ENCODE measurements around the gene KAT7.
A peak's percentile ranks its signal among the peaks of the same experiment; 100 is the strongest.

KAT7 gene

GRCh38 chr17:49842846-49843245 lies 54.4 kb downstream of the KAT7 start:
- no peaks in the 10 kb centered on the region for H3K79me2 ChIP-seq (ENCODE audit: control insufficient read depth, insufficient read depth, low read length, unreplicated experiment)
- H3K4me1 ChIP-seq (ENCODE audit: control insufficient read depth, insufficient read depth, low read length, unreplicated experiment) = peaks cover 5% of the 10 kb centered on the region
- no peak overlapping the region for H3K27ac ChIP-seq (ENCODE audit: low read depth, low read length)
- no peak overlapping the region for H3K4me3 ChIP-seq (ENCODE audit: low read depth, low read length)
- H3K36me3 ChIP-seq (ENCODE audit: insufficient read depth, low read length) = no peaks in the 10 kb centered on the region
- H3K27me3 ChIP-seq (ENCODE audit: insufficient read depth, low read length) = no peaks in the 10 kb centered on the region
- H2AFZ ChIP-seq (ENCODE audit: low read length, unreplicated experiment) = no peak overlapping the region

DNA sequence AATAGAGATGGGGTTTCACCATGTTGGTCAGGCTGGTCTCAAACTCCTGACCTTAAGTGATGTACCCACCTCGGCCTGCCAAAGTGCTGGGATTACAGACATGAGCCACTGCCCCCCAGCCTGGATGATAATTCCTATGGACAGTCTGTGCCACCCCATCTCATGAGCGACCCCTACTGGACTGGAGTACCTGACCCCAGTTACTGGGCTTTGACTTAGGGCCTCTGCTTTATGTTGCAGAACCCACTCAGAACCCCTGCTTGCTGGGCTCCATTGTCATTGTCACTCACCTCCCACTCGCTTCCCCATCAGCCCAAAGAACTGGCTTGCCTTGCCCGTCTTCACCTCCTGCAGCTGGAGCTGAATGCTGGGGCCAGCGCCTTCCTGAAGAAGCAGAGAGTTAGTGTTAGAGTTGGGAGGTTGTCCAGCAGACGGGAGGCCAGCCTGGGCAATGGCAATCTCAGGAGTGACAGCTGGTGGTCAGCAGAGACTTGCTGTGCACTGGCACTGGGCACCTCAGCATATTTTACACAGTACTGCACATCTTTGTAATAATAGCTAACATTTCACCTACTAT lies 55.4 kb downstream of the KAT7 start:
- Histone ChIP-seq H3K79me2 (ENCODE audit: control insufficient read depth, insufficient read depth, low read length, unreplicated experiment) (no peaks in the 10 kb centered on the region), H2AFZ (ENCODE audit: low read length, unreplicated experiment) (no peak overlapping the region), H3K4me3 (ENCODE audit: low read depth, low read length) (no peak overlapping the region), H3K27me3 (ENCODE audit: insufficient read depth, low read length) (no peaks in the 10 kb centered on the region), H3K4me1 (ENCODE audit: control insufficient read depth, insufficient read depth, low read length, unreplicated experiment) (peaks cover 5% of the 10 kb centered on the region), H3K36me3 (ENCODE audit: insufficient read depth, low read length) (no peaks in the 10 kb centered on the region), H3K27ac (ENCODE audit: low read depth, low read length) (no peak overlapping the region)

GRCh38 chr17:49845321-49845720 lies 56.8 kb downstream of the KAT7 start:
- H3K36me3 ChIP-seq (ENCODE audit: insufficient read depth, low read length) = no peaks in the 10 kb centered on the region
- no peak overlapping the region for H3K27ac ChIP-seq (ENCODE audit: low read depth, low read length)
- H3K27me3 ChIP-seq (ENCODE audit: insufficient read depth, low read length) = no peaks in the 10 kb centered on the region
- H3K4me1 ChIP-seq (ENCODE audit: control insufficient read depth, insufficient read depth, low read length, unreplicated experiment) = peaks cover 5% of the 10 kb centered on the region
- H3K79me2 ChIP-seq (ENCODE audit: control insufficient read depth, insufficient read depth, low read length, unreplicated experiment) = no peaks in the 10 kb centered on the region
- H2AFZ ChIP-seq (ENCODE audit: low read length, unreplicated experiment) = no peak overlapping the region
- H3K4me3 ChIP-seq (ENCODE audit: low read depth, low read length) = no peak overlapping the region

GRCh38 chr17:49846938-49847712 lies 58.6 kb downstream of the KAT7 start:
- no peak overlapping the region for H3K4me3 ChIP-seq (ENCODE audit: low read depth, low read length)
- H3K27me3 ChIP-seq (ENCODE audit: insufficient read depth, low read length) = no peaks in the 10 kb centered on the region
- H3K4me1 ChIP-seq (ENCODE audit: control insufficient read depth, insufficient read depth, low read length, unreplicated experiment) = peaks cover 5% of the 10 kb centered on the region
- H3K27ac ChIP-seq (ENCODE audit: low read depth, low read length) = no peak overlapping the region
- H3K36me3 ChIP-seq (ENCODE audit: insufficient read depth, low read length) = no peaks in the 10 kb centered on the region
- no peaks in the 10 kb centered on the region for H3K79me2 ChIP-seq (ENCODE audit: control insufficient read depth, insufficient read depth, low read length, unreplicated experiment)
- no peak overlapping the region for H2AFZ ChIP-seq (ENCODE audit: low read length, unreplicated experiment)

- no peak within 1 kb of the TSS for H3K4me3 ChIP-seq (ENCODE audit: low read depth, low read length)
- no peaks in the 10 kb centered on the region for H3K79me2 ChIP-seq (ENCODE audit: control insufficient read depth, insufficient read depth, low read length, unreplicated experiment)
- no peaks in the 10 kb centered on the region for H3K27me3 ChIP-seq (ENCODE audit: insufficient read depth, low read length)
- no peak within 1 kb of the TSS for H2AFZ ChIP-seq (ENCODE audit: low read length, unreplicated experiment)
- no peak within 1 kb of the TSS for H3K27ac ChIP-seq (ENCODE audit: low read depth, low read length)
- peaks cover 5% of the 10 kb centered on the region for H3K4me1 ChIP-seq (ENCODE audit: control insufficient read depth, insufficient read depth, low read length, unreplicated experiment)
- no peaks in the 10 kb centered on the region for H3K36me3 ChIP-seq (ENCODE audit: insufficient read depth, low read length)
These were observed 59.6 kb downstream of the KAT7 start, which contains the start of gene TAC4 for GRCh38 chr17:49848019-49848473. TAC4 (minus strand) TSS chr17:49848069; CDS start chr17:49848017, 52 bp downstream.

DNA sequence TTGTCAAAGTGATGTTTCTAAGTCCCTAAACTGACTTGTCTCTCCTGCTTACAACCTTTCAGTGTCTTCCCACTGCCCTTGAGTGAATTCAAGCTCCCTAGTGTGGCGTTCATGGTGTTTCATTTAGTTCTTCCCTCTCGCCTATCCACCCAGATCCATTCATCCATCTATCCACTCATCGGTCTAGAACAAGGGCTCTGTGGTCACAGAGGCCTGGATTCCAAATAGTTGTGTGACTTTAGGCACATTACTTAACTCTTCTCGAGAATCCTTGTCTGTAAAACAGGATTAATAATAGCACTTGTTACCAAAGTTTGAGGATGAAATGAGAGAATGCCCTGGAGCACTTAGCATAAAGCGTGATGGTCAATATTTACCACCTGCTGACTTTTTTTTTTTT lies 60.3 kb downstream of the KAT7 start:
- Histone ChIP-seq H3K4me1 (ENCODE audit: control insufficient read depth, insufficient read depth, low read length, unreplicated experiment) (peaks cover 5% of the 10 kb centered on the region), H3K4me3 (ENCODE audit: low read depth, low read length) (no peak overlapping the region), H3K79me2 (ENCODE audit: control insufficient read depth, insufficient read depth, low read length, unreplicated experiment) (no peaks in the 10 kb centered on the region), H2AFZ (ENCODE audit: low read length, unreplicated experiment) (no peak overlapping the region), H3K27me3 (ENCODE audit: insufficient read depth, low read length) (no peaks in the 10 kb centered on the region), H3K27ac (ENCODE audit: low read depth, low read length) (no peak overlapping the region), H3K36me3 (ENCODE audit: insufficient read depth, low read length) (no peaks in the 10 kb centered on the region)

DNA sequence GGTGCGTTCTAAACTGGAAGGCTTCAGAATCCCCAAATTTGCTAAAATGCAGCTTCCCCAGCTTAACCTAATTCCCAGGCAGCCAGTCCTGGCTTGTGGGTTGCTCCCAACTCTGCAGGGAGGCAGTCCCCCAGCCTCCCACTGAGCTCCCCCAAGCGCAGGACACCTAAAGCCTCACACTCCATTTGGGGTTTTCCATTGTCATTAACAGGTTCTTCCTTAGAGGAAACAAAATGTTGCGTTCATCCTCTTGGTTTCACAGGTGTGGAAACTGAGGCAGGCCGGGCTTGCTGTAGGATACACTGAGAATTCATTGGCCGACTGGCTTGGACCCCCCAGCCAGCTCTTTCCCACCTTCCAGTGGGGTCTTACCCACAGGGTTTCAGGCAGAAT lies 61.7 kb downstream of the KAT7 start:
- Histone ChIP-seq H3K36me3 (ENCODE audit: insufficient read depth, low read length) (no peaks in the 10 kb centered on the region), H3K79me2 (ENCODE audit: control insufficient read depth, insufficient read depth, low read length, unreplicated experiment) (no peaks in the 10 kb centered on the region), H3K4me1 (ENCODE audit: control insufficient read depth, insufficient read depth, low read length, unreplicated experiment) (peaks cover 1% of the 10 kb centered on the region), H3K27ac (ENCODE audit: low read depth, low read length) (no peak overlapping the region), H2AFZ (ENCODE audit: low read length, unreplicated experiment) (no peak overlapping the region), H3K4me3 (ENCODE audit: low read depth, low read length) (no peak overlapping the region), H3K27me3 (ENCODE audit: insufficient read depth, low read length) (no peaks in the 10 kb centered on the region)

DNA sequence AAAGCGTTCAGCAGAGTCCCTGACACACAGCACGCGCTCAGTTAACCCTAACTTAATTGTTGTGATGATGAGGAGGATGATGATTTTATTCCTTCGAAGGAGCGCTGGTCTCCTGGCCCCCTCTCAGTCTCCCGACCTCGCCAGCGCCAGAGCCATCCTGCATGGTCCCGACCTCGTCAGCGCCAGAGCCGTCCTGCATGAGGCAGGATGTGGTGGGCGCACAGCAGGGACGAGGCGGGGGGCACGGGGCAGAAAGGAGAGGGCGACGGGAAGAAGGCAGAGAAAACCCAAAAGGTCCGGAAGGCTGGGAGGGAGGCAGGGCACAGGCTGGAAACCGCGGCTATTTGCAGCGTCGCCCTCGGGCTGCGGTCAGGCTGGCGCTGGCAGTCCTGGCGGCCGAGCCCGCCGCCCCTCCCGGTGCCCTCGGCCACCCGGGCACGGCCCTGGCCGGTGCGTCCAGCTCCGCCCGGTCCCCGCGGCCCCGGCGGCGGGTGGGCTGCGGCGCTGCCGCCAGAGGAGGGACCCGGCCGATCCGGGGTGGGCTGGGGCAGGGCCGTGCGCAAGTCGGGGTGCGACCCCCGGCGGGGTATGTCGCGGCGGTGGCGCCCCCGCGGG lies 62.4 kb downstream of the KAT7 start:
- H3K79me2 ChIP-seq (ENCODE audit: control insufficient read depth, insufficient read depth, low read length, unreplicated experiment) = no peaks in the 10 kb centered on the region
- no peaks in the 10 kb centered on the region for H3K36me3 ChIP-seq (ENCODE audit: insufficient read depth, low read length)
- H3K4me3 ChIP-seq (ENCODE audit: low read depth, low read length) = peak overlapping the region; percentile 74
- H3K4me1 ChIP-seq (ENCODE audit: control insufficient read depth, insufficient read depth, low read length, unreplicated experiment) = no peaks in the 10 kb centered on the region
- no peak overlapping the region for H3K27ac ChIP-seq (ENCODE audit: low read depth, low read length)
- H2AFZ ChIP-seq (ENCODE audit: low read length, unreplicated experiment) = peak overlapping the region; percentile 86
- H3K27me3 ChIP-seq (ENCODE audit: insufficient read depth, low read length) = no peaks in the 10 kb centered on the region

- Histone ChIP-seq H3K36me3 (ENCODE audit: insufficient read depth, low read length) (no peaks in the 10 kb centered on the region), H2AFZ (ENCODE audit: low read length, unreplicated experiment) (peak overlapping the region; percentile 86), H3K27ac (ENCODE audit: low read depth, low read length) (no peak overlapping the region), H3K79me2 (ENCODE audit: control insufficient read depth, insufficient read depth, low read length, unreplicated experiment) (no peaks in the 10 kb centered on the region), H3K27me3 (ENCODE audit: insufficient read depth, low read length) (no peaks in the 10 kb centered on the region), H3K4me3 (ENCODE audit: low read depth, low read length) (peak overlapping the region; percentile 74), H3K4me1 (ENCODE audit: control insufficient read depth, insufficient read depth, low read length, unreplicated experiment) (no peaks in the 10 kb centered on the region)
These were observed 63.2 kb downstream of the KAT7 start for GRCh38 chr17:49851387-49852291.

- Histone ChIP-seq H3K27me3 (ENCODE audit: insufficient read depth, low read length) (no peaks in the 10 kb centered on the region), H3K79me2 (ENCODE audit: control insufficient read depth, insufficient read depth, low read length, unreplicated experiment) (no peaks in the 10 kb centered on the region), H3K4me3 (ENCODE audit: low read depth, low read length) (no peak overlapping the region), H3K4me1 (ENCODE audit: control insufficient read depth, insufficient read depth, low read length, unreplicated experiment) (no peaks in the 10 kb centered on the region), H3K36me3 (ENCODE audit: insufficient read depth, low read length) (no peaks in the 10 kb centered on the region), H2AFZ (ENCODE audit: low read length, unreplicated experiment) (no peak overlapping the region), H3K27ac (ENCODE audit: low read depth, low read length) (no peak overlapping the region)
These were observed 65.1 kb downstream of the KAT7 start for GRCh38 chr17:49853470-49854015.
